ENCODE data around the gene PLB1.
"Not testable (repeated sequence)": the region's sequence is repeated elsewhere in the genome, so short reads cannot be mapped to it uniquely, and the experiment has no call there.

The PLB1 gene

GRCh38 chr2:28469947-28470535 is 25.8 kb upstream of the PLB1 start:
- no peak for DNase-seq

GRCh38 chr2:28470759-28471158 is 25.1 kb upstream of the PLB1 start:
- DNase-seq = no peak

GRCh38 chr2:28471214-28471613 is 24.6 kb upstream of the PLB1 start:
- no peak for DNase-seq

GRCh38 chr2:28471701-28472236 is 24.1 kb upstream of the PLB1 start:
- no peak for DNase-seq

- not testable (repeated sequence) for DNase-seq
Observed at GRCh38 chr2:28472641-28473040, 23.2 kb upstream of the PLB1 start.

GRCh38 chr2:28475088-28475595 is 20.7 kb upstream of the PLB1 start:
- no peak for DNase-seq

GRCh38 chr2:28477087-28477486 is 18.8 kb upstream of the PLB1 start:
- no peak for DNase-seq

- no peak for DNase-seq
Observed at GRCh38 chr2:28477645-28478044, 18.2 kb upstream of the PLB1 start.

GRCh38 chr2:28480403-28481049 is 15.3 kb upstream of the PLB1 start:
- DNase-seq = no peak

GRCh38 chr2:28481905-28482304 is 14.0 kb upstream of the PLB1 start:
- DNase-seq = no peak

- DNase-seq = no peak
Observed at GRCh38 chr2:28484835-28485234, 11.0 kb upstream of the PLB1 start.

- no peak for DNase-seq
Observed at GRCh38 chr2:28486526-28486925, 9.3 kb upstream of the PLB1 start.

- no peak for DNase-seq
Observed at GRCh38 chr2:28487258-28487657, 8.6 kb upstream of the PLB1 start.

GRCh38 chr2:28488083-28488830 is 7.6 kb upstream of the PLB1 start:
- no peak for DNase-seq

- DNase-seq = no peak
Observed at GRCh38 chr2:28488858-28489575, 6.8 kb upstream of the PLB1 start.

- no peak for DNase-seq
Observed at GRCh38 chr2:28490558-28490957, 5.3 kb upstream of the PLB1 start.

- no peak for DNase-seq
Observed at GRCh38 chr2:28492282-28492681, 3.6 kb upstream of the PLB1 start.

- DNase-seq = no peak
Observed at GRCh38 chr2:28493636-28494035, 2.2 kb upstream of the PLB1 start.

GRCh38 chr2:28496781-28497180 is 921 bp downstream of the PLB1 start:
- no peak for DNase-seq

GRCh38 chr2:28497206-28497605 is 1.3 kb downstream of the PLB1 start:
- no peak for DNase-seq

GRCh38 chr2:28499282-28499681 is 3.4 kb downstream of the PLB1 start:
- DNase-seq = no peak

- no peak for DNase-seq
Observed at GRCh38 chr2:28505361-28505760, 9.5 kb downstream of the PLB1 start.

Measured in retina (tissue), 1 donor.